ENCODE measurements around the gene PRG2.

PRG2 gene

GRCh38 chr11:57391539-57391938, 1.1 kb upstream of the PRG2 start:
- Histone ChIP-seq H3K79me2 (no peaks in the 10 kb centered on the region), H3K4me2 (ENCODE audit: low read length) (no peak overlapping the region), H3K27me3 (ENCODE audit: control insufficient read depth, insufficient read depth, low read length) (no peaks in the 10 kb centered on the region), H3K9ac (no peak overlapping the region), H2AFZ (no peak overlapping the region), H3K27ac (no peak overlapping the region), H3K36me3 (ENCODE audit: control insufficient read depth, insufficient read depth, low read length) (no peaks in the 10 kb centered on the region), H3K9me3 (ENCODE audit: control insufficient read depth, low read length) (no peaks in the 10 kb centered on the region), H3K4me3 (ENCODE audit: low read depth, low read length) (no peak overlapping the region), H3K4me1 (no peaks in the 10 kb centered on the region)
- TF ChIP-seq, protein P1, sequence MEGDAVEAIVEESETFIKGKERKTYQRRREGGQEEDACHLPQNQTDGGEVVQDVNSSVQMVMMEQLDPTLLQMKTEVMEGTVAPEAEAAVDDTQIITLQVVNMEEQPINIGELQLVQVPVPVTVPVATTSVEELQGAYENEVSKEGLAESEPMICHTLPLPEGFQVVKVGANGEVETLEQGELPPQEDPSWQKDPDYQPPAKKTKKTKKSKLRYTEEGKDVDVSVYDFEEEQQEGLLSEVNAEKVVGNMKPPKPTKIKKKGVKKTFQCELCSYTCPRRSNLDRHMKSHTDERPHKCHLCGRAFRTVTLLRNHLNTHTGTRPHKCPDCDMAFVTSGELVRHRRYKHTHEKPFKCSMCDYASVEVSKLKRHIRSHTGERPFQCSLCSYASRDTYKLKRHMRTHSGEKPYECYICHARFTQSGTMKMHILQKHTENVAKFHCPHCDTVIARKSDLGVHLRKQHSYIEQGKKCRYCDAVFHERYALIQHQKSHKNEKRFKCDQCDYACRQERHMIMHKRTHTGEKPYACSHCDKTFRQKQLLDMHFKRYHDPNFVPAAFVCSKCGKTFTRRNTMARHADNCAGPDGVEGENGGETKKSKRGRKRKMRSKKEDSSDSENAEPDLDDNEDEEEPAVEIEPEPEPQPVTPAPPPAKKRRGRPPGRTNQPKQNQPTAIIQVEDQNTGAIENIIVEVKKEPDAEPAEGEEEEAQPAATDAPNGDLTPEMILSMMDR (IDR thresholded peaks at IDR 0.05): no peak

DNA sequence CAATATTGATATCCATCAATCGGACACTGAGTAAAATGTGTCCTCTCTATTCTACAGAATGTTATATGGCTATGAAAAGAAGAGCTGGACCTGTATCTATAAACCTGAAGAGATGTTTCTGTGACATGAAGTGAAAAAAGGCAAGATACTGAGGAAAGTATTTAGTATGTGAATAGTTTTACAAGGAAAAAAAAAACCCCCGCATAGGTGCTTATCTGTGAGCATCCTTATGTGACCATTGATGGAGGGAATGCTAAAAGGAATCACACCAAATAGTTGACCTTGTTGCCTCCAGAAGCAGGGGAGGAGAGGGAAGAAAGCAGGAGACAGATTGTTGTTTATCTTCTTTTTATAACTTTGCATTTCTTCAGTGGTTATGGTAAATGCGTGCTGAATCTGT, 661 bp upstream of the PRG2 start:
- Histone ChIP-seq H3K79me2 (no peaks in the 10 kb centered on the region), H3K9me3 (ENCODE audit: control insufficient read depth, low read length) (no peaks in the 10 kb centered on the region), H2AFZ (no peak overlapping the region), H3K9ac (no peak overlapping the region), H3K4me3 (ENCODE audit: low read depth, low read length) (no peak overlapping the region), H3K4me2 (ENCODE audit: low read length) (no peak overlapping the region), H3K27me3 (ENCODE audit: control insufficient read depth, insufficient read depth, low read length) (no peaks in the 10 kb centered on the region), H3K4me1 (no peaks in the 10 kb centered on the region), H3K27ac (no peak overlapping the region), H3K36me3 (ENCODE audit: control insufficient read depth, insufficient read depth, low read length) (no peaks in the 10 kb centered on the region)
- TF ChIP-seq, protein P1 (IDR thresholded peaks at IDR 0.05): no peak

DNA sequence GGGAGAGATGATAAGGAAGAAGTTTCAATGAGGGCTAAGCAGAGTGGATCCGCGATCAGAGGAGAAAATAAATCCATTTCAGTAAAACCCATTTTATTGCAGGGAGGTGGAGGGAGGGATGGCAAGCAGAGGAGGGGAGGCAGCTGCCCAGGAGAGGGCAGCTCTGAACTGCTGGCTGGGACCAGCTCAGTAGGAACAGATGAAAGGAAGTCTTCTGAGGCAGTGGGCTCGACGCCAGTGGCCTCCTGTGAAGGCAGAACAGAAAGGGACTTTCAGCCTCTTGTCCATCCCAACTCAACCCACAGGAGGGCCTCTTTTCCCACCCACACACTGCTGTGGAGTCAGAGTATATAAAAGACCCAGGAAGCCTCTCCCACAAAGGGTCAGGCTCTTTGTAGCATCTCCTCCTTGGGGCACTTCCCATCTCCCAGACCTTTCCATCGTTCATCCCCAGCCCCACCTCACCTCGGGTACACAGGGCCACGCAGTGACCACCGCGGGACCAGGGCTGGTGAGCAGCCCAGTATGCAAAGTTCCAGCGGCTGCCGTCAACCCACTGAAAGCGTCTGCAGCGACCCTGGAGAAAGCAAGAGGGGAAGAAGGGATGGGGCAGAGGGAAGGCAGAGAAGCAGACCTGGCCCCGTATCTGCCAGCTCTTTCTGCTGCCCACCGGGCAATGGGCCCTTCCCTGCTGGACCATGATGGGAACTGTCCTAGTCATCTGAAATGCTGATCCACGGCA, 3.0 kb downstream of the PRG2 start:
- no peaks in the 10 kb centered on the region for H3K36me3 ChIP-seq (ENCODE audit: control insufficient read depth, insufficient read depth, low read length)
- no peaks in the 10 kb centered on the region for H3K9me3 ChIP-seq (ENCODE audit: control insufficient read depth, low read length)
- H3K79me2 ChIP-seq: no peaks in the 10 kb centered on the region
- no peak overlapping the region for H3K4me2 ChIP-seq (ENCODE audit: low read length)
- no peak overlapping the region for H3K27ac ChIP-seq
- H2AFZ ChIP-seq: no peak overlapping the region
- H3K9ac ChIP-seq: no peak overlapping the region
- no peaks in the 10 kb centered on the region for H3K4me1 ChIP-seq
- TF ChIP-seq, protein P1 (IDR thresholded peaks at IDR 0.05): no peak
- no peaks in the 10 kb centered on the region for H3K27me3 ChIP-seq (ENCODE audit: control insufficient read depth, insufficient read depth, low read length)
- no peak overlapping the region for H3K4me3 ChIP-seq (ENCODE audit: low read depth, low read length)

- no peaks in the 10 kb centered on the region for H3K79me2 ChIP-seq
- TF ChIP-seq, protein P1 (IDR thresholded peaks at IDR 0.05): no peak
- no peak overlapping the region for H3K4me2 ChIP-seq (ENCODE audit: low read length)
- no peaks in the 10 kb centered on the region for H3K27me3 ChIP-seq (ENCODE audit: control insufficient read depth, insufficient read depth, low read length)
- H3K36me3 ChIP-seq (ENCODE audit: control insufficient read depth, insufficient read depth, low read length): no peaks in the 10 kb centered on the region
- no peak overlapping the region for H3K27ac ChIP-seq
- no peak overlapping the region for H3K9ac ChIP-seq
- H3K4me1 ChIP-seq: no peaks in the 10 kb centered on the region
- H3K4me3 ChIP-seq (ENCODE audit: low read depth, low read length): no peak overlapping the region
- no peak overlapping the region for H2AFZ ChIP-seq
- no peaks in the 10 kb centered on the region for H3K9me3 ChIP-seq (ENCODE audit: control insufficient read depth, low read length)
Measured at GRCh38 chr11:57386178-57386940, 4.1 kb downstream of the PRG2 start.

Measured in parathyroid adenoma (tissue), 2 donors.